RKO (cell line): Measurements from ENCODE around the gene UQCRQ.
A peak's percentile ranks its signal among the peaks of the same experiment; 100 is the strongest.
"Not testable (repeated sequence)": the region's sequence is repeated elsewhere in the genome, so short reads cannot be mapped to it uniquely, and the experiment has no call there.

ENCODE experiments used
- DNase-seq: peaks from one replicate; pipeline ENCODE4 v3.0.0-alpha.2; 2016; ENCODE audit warnings: low spot score

Gene UQCRQ

DNA sequence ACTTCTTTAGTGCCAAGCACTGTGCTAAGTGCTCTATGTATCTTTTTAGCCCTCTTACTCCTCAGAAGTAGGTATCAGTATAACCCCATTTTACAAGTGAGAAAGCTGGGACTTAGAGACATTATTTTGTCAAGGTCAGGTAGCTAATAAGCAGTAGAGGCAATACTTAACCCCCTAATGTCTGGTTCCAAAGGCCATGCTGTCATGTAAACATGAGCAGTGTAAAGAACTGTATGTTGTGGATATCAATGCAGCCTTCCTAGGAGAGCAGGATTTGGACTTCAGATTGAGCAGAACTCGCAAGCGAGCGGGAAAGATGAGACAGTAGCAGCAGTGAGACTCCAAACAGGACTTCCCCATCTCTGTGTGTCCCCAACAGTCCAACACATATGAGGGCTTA lies 32.4 kb upstream of the UQCRQ start:
- no peak for DNase-seq

- DNase-seq, result no peak
Observed at GRCh38 chr5:132836852-132837251, 29.6 kb upstream of the UQCRQ start.

- no peak for DNase-seq
Observed at GRCh38 chr5:132837868-132838267, 28.6 kb upstream of the UQCRQ start.

- no peak for DNase-seq
Observed at GRCh38 chr5:132838516-132839282, 27.7 kb upstream of the UQCRQ start.

GRCh38 chr5:132839426-132840301 lies 26.8 kb upstream of the UQCRQ start:
- no peak for DNase-seq

- DNase-seq, result no peak
Observed at GRCh38 chr5:132840313-132840712, 26.1 kb upstream of the UQCRQ start.

DNA sequence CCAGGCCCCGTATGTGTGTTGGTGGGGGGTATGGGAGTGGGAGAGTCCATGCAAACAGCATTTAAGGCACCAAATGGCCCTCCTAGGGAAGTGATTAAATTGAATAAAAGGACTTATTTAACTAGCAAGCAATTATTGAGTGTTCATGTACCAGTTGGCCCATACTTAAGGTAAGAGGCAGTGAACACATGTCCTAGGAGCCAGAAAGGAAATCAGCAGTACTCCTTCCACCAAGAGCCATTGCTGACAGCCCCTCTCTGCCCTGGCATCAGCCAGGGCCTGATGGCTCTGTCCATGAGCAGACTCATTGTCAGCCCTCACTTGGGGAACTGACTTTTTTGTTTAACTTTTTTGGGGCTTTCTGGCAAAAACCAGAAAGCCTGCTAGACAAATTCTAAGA lies 25.5 kb upstream of the UQCRQ start:
- no peak for DNase-seq

DNA sequence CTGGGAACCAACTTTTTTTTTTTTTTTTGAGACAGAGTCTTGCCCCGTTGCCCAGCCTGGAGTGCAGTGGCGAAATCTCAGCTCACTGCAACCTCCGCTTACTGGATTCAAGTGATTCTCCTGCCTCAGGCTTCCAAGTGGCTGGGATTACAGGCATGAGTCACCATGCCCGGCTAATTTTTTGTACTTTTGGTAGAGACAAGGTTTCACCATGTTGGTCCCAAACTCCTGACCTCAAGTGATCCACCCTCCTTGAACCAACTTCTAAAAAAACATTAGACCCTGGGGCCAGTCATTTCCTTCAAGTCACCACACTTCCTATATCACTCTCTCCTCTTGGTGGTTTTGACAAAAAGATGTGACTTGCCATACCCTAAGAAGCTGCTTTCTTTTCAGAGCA lies 25.1 kb upstream of the UQCRQ start:
- no peak for DNase-seq

GRCh38 chr5:132848270-132848669 lies 18.2 kb upstream of the UQCRQ start:
- no peak for DNase-seq

DNA sequence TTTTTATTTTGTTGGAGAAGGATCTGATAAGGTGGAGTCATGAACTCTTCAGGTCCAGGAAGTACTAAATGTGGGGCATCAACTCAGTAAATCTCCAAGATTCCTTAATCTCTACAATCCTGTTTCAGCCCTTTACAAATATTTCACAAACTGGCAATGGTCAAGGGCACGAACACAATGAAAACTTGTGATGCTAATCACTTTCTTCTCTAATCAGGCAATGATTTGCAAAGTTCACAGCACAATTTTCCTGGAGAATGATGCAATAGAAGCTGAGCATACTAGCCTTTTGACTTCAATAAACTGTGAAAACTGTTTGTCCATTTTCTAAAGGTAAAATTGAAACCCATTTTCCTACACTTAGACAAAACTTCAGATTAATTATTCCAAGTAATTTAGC lies 17.1 kb upstream of the UQCRQ start:
- no peak for DNase-seq

DNA sequence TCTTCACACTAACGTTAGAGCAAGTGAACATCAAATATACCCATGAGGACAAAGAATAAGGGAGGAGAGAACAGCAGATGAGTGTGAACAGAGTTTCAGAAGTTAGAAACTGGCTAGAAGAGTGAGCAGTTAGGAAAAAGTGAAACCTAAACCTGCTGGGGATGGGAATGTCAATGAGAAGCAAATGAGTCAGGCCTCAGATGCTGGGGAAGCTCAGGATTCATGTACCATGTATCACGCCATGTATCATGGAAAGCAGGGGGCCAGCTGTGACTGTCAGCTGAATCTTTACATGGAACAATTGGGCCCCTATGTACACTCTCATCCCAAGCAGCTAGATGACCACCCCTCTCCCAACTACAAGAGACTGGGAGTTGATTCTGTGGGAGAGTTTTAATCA lies 16.4 kb upstream of the UQCRQ start:
- DNase-seq, result peak; percentile 48

- no peak for DNase-seq
Observed at GRCh38 chr5:132853323-132853722, 13.1 kb upstream of the UQCRQ start.

- no peak for DNase-seq
Observed at GRCh38 chr5:132853790-132854189, 12.7 kb upstream of the UQCRQ start.

GRCh38 chr5:132854301-132854700 lies 12.1 kb upstream of the UQCRQ start:
- no peak for DNase-seq

- DNase-seq, result not testable (repeated sequence)
Observed at GRCh38 chr5:132854992-132855391, 11.4 kb upstream of the UQCRQ start.

DNA sequence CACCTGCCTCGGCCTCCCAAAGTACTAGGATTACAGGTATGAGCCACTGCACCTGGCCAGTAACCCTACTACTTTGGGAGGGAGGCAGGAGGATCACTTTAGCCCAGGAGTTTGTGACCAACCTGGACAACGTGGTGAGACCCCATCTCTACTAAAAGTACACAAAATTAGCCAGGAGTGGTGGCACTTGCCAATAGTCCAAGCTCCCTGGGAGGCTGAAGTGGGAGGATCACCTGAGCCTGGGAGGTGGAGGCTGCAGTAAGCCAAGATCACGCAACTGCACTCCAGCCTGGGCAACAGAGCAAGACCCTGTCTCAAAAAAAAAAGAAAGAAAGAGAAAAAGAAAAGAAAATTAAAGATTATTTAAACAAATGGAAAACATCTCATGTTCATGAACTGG lies 10.4 kb upstream of the UQCRQ start:
- DNase-seq, result no peak

- no peak for DNase-seq
Observed at GRCh38 chr5:132859889-132860437, 6.5 kb upstream of the UQCRQ start.

DNA sequence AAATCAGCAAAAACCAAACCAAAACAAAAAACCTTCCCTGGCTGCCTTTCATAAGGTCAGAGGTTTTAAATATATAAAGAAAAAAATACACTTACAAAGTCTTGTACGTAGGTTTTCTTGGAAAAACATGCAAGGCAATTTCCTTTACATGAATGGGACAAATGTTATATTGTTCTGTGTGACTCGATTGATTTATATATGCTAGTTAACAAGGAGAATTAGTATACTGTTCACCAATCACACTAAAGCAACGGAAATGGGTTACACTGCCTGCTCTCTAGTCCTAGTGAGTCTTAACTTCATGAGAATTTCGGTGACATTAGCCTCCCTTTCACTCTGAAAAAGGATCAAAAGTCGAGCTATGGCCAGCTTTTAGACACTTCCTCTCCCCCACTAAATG lies 5.7 kb upstream of the UQCRQ start:
- DNase-seq, result no peak

GRCh38 chr5:132865668-132866341 lies 637 bp upstream of the UQCRQ start:
- no peak for DNase-seq

DNA sequence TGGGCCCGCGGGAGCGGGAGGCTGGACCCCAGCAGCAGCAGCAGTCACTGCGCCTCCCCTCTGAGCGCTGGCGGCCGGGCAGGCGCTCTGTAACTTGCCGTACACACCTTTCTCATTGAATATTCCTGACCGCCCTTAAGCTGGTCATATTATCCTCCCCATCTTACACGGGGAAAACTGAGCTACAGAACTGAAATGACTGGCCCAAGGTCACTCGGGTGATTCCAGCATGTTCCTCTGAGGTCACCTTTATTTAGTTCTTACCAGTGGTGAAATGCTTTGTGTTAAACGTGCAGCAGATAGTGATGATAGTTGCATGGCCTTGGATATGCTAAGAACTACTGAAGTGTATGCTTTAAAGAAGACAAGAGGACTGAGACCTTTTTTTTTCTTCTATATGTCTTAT lies 607 bp downstream of the UQCRQ start:
- peak; percentile 46 for DNase-seq

- DNase-seq, result no peak
Observed at GRCh38 chr5:132868754-132869153, 2.3 kb downstream of the UQCRQ start.

DNA sequence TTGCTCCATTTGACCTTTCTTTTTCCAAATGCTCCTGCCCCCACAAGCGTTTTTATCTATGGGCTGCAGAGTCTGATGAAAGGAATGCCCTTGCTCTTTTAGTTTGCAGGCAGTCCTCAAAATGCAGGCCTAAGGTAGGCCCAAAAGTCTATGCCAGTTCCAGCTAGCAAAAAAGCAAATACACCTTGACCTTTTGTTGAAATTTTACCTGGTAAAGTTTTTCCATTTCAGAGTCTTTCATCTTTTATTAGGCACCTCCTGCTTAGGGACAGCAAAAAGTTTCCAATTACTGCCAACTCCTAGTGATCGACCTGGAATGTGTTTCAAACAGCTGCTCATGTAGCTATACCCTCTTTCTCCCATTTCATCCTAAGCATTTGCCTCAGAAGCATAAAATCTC lies 4.4 kb downstream of the UQCRQ start:
- DNase-seq, result no peak
